GM19240 (cell line): ENCODE data around the gene ROR2.
A peak's percentile ranks its signal among the peaks of the same experiment; 100 is the strongest.
"Not testable (repeated sequence)": the region's sequence is repeated elsewhere in the genome, so short reads cannot be mapped to it uniquely, and the experiment has no call there.

Source experiments
- DNase-seq: peaks from one replicate; pipeline ENCODE4 v3.0.0; 2011; ENCODE audit warnings: low spot score; ENCODE audit not compliant: insufficient read length

ROR2 gene

DNA sequence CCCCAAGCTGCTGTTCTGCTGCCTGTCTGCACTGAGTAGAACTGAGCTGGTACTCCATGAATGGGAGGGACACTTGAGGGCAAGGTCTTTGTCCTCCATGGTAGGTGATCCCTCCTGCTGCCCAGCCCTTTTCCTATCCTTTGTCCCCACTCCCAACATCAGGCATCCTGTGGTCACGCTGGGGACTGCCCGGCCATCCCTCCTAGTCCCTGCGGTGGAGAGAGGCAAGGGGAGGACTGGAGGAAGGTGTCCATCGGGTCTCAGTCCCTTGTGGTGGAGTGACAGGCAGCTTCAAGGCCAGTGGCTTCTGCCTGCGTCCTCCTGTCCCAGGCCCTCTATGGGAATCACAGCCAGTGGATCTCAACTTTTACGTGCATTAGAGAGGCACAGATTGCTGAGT is 25.9 kb downstream of the ROR2 start:
- DNase-seq, result no peak

DNA sequence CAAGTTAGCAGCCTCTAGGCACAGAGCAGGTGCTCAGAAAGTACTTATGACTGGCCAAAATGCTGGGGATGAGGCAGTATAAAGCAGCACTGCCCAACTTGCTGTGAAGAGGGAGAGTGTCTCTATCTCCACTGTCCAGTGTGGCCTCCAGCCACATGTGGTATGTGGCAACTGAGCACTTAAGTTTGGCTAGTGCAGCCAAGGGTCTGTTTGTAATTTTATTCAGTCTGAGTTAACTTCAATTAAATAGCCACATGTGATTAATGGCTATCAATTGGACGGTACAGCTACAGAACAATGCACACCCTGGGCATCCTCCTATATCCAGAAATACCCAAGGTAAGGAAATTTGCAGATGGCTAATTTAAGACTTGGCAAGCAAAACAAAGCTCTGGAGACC is 26.9 kb downstream of the ROR2 start:
- DNase-seq, result no peak

DNA sequence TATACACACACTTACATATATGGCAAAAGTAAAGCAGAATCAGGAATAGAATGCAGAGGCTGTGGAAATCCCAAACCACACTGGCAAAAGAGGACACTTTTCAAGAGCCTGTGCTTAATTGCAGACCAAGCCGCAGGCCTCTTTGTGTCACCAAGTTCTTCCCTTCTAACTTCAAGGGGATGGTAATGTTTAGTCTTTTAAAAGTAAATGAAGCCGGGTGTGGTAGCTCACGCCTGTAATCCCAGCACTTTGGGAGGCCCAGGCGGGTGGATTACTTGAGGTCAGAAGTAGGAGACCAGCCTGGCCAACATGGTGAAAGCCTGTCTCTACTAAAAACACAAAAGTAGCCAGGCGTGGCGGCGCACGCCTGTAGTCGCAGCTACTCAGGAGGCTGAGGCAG is 28.7 kb downstream of the ROR2 start:
- no peak for DNase-seq

DNA sequence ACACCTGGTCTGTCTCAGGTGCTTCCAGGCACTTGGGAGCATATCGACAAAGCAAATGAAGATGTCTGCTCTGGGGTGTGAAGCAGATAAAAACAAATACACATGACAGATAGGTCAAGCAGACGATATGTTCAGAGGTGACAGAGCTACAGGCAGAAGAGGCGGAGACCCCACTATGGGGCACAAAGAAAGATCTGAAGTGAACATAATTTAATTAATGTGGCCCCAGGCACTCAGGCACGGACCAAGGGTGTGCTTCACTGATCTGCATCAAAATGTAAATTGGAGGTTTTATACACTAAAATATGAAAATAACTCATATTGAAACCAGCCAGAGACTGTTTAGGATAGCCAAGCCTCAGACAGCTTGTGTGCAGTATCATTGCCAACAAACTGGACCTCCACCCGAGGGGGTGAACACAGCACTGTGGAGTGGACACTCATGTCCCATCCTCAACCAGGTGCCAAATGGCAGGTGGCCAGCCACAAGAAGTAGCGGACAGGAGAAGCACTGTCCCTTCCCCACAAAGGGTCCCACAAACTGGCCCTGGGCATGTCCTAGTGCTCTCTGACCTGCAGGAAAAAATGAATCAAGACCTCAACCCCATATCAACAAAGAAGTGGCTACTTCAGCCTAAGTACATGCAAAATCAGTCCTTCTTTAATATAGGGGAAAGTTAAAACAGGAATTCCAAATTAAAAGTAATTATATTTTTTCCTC is 29.2 kb downstream of the ROR2 start:
- DNase-seq, result no peak

DNA sequence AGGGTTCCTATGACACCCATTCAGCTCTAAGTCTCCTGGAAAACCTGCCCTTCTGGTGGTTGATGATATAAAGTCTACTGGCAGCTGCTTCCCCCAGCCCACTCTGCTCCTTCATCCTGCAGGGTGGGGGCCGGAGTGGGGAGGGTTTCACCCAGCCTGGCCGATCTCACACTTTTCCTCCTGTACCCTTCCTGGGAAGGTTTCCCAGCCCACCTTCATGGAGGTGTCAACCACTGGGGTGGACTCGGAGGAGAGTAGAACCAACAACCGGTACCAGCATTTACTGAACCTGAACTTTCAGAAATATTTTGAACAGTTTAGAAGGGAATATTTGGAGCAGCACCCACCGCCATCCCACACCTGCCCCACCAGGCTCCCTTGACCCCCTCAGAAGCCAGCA is 30.4 kb downstream of the ROR2 start:
- no peak for DNase-seq

DNA sequence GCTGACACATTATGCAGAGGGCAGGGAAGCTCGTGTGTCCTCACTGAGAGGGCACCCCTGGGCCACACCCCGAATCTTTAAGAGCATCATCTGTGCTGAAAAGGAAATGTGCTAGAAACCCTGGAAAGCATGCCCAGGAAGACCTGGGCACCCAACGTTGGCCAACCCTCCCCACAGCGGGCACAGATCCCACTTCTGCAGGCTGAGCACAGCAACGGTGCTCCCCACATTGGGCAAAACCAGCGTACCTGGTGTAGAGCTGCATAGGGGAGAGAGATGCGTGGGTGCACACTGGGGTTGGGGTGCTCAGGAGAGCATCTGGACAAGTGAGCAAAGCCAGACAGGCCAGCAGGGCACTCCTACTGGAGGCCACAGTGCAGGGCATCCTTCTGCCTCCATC is 32.6 kb downstream of the ROR2 start:
- DNase-seq, result no peak

DNA sequence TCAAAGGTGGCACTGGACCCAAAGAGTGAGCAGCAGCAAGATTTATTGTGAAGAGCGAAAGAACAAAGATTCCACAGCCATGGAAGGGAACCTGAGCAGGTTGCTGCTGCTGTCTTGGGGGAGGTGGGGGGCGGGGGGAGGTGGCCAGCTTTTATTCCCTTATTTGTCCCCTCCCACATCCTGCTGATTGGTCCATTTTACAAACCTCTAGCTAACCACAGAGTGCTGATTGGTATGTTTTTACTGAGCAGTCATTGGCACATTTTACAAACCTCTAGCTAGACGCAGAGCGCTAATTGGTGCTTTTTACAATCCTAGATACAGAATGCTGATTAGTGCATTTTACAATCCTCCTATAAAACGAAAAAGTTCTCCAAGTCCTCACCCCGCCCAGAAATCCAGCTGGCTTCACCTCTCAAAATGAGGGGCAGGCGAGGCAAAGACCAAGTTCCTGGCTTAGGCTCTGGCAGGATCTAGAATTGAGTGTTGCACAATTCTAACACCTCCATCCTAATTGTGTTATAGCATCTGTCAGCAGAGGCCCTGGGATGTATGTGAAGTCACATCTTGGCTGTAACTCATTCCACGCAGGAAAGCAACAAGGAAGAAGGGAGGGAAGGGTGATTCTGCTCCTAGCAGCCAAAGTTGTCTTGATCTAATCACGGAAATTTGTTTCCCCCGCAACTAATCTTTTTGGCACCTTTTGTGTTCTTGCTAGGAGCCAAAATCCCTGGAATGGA is 34.3 kb downstream of the ROR2 start:
- no peak for DNase-seq

DNA sequence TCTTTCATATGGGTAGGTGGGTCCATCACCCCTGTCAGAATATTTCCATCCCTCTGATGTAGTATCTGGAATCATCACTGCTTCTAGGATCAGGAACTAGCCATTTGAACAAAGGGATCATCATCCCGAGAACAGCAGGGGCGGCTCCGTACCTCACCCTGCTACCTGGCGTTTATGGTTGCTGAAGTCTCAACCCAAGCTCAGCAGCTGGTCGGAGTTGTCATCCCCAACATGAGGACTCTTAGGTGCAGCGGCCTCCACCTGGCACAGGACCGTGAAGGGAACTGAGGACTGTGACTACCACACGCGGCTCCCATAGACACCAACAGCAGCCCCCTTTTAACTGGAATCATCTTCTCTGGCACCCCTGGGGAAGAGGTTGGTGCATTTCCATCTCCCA is 35.1 kb downstream of the ROR2 start:
- DNase-seq, result no peak

DNA sequence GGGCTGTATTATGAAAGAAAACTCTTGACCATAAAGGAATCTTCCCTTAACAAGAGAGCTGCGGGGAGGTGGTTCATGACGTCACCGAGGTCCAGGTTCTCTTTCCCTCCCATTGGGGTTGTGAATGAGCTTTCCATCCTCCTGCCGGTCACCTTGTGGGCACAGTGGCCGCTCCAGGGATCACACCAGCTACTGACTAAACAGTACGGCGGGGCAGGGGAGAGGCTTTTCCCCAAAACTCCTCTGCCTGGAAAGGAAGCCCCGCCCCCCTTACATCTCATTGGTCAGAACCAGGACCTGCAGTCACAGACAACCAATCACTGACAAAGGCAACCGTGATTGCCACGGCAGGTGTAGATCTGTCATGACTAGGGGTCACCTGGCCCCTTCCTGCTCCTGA is 35.6 kb downstream of the ROR2 start:
- DNase-seq, result no peak

DNA sequence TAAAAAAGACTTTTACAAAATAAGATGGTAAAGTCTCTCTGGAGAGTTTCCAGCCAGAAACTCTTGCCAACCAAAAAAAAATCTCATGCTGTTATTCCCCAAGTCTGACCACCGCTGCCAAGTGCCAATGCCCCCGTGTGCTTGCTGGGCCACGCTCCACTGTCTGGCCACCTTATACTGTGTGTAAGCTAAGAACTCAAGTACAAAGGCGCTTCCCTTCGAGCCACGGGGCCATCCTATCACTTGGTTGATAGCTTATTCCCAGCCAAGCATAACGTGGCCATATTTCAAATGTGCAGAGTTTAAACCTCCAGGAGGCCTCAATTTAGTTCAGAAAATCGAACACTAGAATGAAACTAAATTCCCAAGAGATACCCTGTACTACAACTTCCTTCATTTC is 36.0 kb downstream of the ROR2 start:
- no peak for DNase-seq

DNA sequence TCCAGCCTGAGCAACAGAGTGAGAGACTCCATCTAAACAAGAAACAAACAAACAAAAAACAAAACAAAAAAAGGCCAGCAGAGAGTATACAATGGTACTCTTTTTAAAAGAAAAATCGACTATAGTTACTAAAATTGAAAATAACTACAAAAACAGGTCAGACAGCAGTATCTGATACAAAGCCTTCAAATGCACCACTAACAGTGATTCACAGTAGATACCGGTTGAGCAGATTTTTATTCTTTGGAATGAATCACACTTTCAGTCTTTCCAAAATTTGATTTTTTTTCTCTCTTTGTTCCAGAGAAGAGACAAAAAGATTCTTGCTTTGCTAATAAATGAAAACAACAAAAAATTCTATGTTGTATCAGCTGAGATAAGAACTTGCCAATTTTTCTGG is 36.9 kb downstream of the ROR2 start:
- DNase-seq, result no peak

DNA sequence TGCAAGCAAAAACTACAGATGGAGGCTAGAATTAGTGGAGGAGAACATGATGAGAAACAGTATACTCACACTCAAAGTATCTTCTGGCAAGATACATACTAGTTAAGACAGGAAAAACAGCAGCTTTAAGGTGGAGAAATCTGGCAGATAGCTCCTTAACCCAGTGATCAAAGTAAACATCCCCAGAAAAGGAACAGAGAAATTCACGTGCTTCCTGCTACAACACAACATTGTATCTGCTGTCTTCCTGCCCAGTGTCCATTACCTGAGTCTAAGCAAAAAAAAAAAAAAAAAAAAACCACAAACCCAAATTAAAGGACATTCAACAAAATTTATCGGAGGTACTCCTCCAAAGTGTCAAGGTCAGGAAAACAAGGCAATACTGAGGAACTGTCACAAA is 38.4 kb downstream of the ROR2 start:
- no peak for DNase-seq

DNA sequence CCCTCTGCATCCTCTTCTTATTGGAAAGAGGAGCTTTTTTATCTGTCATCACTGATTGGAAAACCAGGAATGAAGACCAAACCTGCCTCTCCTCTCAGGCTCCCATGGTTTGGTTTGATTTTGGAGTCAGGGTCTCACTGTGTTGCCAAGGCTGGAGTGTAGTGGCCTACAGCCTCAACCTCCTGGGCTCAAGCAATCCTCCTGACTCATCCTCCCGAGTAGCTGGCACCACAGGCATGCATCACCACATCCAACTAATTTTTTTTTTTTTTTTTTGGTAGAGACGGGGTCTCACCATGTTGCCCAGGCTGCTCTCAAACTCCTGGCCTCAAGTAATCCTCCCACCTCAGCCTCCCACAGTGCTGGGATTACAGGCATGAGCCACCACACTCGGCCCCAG is 40.8 kb downstream of the ROR2 start:
- not testable (repeated sequence) for DNase-seq

DNA sequence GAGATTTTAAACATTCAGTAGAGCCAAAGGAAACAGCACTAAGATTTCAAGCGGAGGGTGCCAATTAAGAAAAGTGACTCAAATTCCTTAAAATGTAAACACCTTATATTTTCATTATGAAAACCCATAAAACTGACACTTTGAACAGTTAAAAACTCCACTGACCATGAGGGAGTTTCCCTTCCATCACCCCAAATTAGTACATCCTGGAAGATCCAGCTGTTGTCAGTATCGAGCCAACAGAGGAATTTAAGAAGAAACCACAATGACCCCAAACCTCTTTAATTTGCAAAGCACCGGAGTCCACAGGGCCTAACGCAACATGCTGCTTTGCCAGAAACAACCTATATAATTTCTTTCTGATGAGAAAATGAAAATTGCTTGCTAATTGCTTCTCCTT is 41.3 kb downstream of the ROR2 start:
- no peak for DNase-seq

DNA sequence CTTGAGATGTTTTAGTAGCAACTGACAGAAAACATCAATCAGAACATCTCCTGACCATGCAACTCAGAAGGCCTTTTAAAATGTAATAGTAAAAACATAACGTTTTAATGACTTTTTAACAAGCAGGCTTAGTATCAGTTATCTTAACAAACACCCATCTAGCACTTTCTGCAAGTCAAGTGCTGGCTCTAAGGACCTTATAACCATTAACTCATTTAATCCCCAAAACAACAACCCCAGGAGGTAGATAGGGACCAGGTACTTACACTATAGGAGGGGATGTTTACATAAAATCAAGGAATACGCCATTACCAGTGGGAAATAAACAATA is 41.8 kb downstream of the ROR2 start:
- no peak for DNase-seq

DNA sequence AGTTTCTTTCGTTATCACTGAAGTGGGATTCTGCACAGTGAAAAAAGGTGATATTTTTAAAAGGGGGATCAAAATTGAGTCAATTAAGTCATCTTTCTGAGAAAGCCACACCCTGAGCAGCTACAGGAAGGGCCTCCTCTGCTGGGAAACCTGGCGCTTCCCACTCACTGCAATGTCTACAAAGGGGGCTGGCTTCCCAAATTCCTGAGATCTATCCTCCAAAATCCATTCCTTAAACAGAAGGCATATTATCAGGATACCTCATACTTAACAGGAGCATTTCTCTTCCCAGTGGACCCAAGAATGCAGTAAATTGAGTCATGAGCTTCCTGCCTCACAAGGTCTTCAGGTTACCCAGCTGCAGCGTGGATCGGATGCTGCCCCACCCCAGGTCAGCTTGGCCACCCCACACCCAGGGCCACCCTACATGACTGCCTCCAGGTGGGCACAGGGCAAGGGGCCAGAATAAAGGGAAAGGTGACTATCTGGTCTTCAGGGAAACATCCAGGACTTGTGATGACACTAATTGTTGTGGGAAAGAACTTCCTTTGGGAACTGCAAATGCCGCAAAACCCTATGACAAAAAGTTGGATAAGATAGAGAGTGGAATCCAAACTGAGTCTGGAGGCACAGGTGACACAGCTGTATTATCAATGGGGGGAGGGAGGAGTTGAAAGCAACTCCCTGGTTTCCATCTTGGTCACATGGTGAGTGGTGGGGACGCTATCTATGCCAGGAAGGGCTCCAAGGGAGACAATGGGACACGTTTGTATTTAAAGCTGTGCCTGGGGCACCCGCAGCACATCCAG is 42.3 kb downstream of the ROR2 start:
- DNase-seq, result no peak

DNA sequence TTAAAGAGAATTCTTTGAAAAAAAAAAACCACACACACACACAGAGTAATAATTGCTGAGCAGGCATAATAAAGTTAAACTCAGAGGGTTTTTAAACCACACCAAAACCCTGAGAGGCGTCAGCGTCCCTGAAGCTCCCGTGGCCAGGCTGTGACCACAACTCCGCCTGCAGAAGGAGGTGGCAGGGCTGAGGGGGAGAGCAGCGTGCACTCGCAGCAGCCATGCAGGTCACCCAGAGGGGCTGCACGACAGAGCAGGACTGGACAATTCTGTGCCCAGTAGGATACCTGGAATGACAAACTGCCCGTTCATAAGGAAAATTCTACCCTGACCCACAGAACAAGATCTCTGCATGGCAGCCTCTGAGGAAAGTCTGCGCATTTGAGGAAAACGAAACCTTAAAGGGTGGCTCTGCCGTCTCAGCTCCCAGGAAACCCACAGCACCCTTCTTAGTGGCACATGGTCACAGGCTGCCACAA is 44.0 kb downstream of the ROR2 start:
- peak; percentile 45 for DNase-seq

DNA sequence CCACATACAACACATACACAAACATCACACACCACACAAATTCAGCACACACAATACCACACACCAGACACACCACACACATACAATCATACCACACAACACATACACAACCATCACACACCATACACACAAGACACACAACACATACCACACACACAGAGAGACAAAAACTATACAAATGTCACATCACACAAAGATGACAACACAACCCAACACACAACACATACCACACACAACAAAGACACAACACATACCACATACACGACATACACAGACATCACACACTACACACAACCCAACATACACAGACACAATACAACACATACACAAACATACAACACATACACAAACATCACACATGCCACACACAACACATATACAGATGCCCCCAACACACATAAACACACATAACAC is 44.8 kb downstream of the ROR2 start:
- no peak for DNase-seq

DNA sequence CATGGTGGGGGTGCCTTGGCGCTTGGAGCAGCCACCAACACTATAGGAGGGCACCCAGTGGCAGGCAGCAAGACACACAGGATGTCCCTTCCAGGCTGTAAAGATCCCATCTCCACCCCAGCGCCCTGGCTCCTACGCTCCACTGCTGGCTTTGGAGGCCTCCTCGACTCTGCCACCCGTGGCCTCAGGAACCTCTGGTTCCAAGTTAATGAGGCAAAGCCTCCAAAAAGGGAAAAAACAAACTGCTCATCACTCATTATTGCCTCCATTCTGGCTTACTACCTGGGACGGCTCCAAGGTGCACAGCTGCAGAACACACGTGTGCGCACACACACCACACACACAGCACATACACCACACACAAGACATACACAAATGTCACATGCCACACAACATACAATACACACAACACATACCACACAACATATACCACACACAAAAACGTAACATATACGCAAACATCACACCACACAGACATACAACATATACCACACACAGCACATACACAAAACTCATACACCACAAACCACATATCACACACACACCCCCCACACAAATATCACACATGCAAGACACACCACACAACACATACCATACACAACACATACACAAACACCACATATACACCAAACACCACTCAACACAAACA is 45.3 kb downstream of the ROR2 start:
- DNase-seq, result no peak

DNA sequence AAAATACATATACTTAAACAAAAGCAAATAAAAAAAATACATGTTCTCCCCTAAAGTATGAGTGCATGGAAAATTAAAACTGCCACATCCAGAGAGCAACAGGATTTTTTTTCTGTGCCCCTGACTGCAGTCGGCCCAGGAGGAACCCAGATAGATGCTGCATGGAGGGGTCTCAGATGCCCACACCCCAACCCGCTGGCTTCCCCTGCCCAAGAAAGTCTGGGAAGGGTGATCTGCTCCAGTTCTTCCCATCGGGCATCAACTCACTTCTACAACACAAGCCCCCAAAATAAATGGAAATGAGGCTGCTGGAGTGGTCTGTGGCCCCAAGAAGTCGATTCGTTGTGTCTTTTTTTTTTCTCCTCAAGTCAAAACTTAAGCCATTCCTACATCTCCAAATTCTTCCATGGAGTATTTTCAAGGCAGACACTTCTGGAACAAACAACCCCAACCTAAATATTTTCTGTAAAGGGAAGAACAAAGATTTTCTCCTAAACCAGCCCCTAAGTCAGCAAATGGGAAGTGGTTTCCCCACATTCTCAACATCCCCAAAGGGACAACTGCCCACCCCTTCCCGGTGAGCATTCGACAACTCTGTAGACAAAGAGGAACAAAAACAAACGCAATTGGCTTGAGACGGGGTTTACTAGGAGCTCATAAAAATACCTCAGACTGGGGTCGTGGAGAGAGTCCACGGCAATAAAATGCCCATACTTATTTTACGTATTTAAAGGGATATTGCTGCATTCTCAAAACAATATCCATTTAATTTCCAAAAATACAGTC is 46.7 kb downstream of the ROR2 start:
- no peak for DNase-seq

DNA sequence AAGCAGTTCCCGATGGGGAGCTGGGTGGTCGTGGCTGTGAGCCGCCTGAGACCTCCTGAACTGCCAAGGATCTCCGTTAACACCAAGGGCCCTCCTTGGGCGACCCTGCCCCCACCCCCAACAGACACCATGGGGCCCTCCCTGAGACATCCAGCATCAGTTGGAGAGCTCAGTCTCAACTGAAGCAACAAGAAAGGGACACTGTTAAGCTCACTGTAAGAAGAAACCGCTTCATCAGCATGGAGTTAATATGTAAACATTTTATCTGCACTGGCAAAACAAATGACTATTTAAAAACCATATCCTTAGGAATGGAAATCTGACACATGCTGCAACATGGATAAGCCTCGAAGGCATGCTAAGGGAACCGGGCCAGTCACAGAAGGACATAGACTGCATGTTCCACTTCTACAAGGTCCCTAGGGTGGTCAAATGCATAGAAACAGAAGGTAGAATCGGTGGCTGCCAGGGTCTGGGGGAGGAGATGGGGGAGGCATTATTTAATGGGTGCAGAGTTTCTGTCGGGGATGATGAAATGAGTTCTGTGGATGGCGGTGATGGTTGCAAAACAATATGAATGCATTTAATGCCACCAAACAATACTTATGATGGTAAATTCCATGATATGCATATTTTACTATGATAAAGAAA is 47.4 kb downstream of the ROR2 start:
- no peak for DNase-seq
